H4 (cell line): ENCODE results near the gene PROKR1. TPM values are rescaled to one million over a fixed set of nuclear protein-coding genes. Genes with fewer than 3 reads are reported as not detected.
"Not testable (repeated sequence)": the region's sequence is repeated elsewhere in the genome, so short reads cannot be mapped to it uniquely, and the experiment has no call there.

Experiments
- DNase-seq: peaks from one replicate; pipeline ENCODE4 v3.0.0-alpha.2; 2015; ENCODE audit warnings: low spot score
- total RNA-seq: library from RNA; depleted of rRNA; stranded (reverse); fragments of >200 nt; shearing (Covaris generic); gene quantifications from 2 replicates; pipeline ENCODE4 v1.2.3, GENCODE V29; 2014

Gene PROKR1
- total RNA-seq, 1 experiment from 2014 or later, result not detected

DNA sequence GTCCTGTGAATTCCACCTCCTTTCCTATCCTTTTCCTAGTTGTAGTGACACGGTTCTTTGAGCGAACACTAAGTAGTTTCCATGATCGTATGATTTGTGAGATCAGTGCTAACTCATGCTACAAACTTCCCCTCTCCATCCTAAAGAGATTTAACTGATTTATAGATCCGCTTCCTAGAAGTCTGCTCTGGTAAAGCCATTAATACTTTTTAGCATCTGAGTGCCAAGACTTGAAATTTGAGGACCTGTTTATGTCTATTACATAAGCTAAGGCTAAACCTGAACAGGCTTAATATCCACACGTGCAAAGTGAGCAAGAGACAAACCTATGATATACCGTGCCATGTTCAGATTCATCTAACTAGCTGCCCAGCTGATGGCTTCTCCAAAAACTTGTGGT lies 14.9 kb downstream of the PROKR1 start:
- no peak for DNase-seq

DNA sequence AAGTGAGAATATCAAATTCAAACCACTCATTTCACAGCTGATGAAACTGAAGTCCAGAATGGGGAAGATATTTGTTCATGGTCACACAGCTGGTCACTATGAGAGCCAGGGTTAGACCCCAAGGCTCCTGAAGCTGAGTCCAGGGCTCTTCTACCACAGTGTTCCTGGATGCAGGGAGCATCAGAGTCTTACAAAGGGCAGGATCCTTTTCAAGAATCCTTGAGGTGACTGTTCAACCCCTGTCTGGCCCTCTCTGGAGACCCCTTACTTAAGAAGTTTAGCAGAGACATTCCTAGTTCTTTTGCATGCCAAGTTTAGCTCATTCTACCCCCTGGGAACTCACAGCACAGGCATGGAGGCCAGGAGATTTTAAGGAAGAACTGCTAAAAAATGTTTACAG lies 15.7 kb downstream of the PROKR1 start:
- no peak for DNase-seq

DNA sequence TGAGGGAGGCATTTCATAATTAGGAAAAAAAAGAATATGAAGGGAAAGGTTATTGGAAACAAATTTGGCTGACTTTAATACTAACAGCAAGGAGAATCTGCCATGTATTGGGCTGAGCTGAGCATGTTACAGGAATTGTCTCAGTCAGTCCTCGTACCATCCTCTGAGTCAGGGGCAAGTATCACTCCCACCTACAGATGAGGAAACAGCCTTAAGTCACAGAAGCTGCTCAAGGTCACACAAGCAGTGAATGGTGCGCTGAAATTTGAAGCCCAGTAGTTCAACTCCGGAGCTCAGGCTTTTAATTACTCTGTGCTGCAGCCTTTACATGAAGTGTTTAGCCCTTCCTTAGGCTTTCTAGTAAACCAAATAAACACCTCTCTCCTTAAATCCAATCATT lies 17.3 kb downstream of the PROKR1 start:
- DNase-seq, result no peak

DNA sequence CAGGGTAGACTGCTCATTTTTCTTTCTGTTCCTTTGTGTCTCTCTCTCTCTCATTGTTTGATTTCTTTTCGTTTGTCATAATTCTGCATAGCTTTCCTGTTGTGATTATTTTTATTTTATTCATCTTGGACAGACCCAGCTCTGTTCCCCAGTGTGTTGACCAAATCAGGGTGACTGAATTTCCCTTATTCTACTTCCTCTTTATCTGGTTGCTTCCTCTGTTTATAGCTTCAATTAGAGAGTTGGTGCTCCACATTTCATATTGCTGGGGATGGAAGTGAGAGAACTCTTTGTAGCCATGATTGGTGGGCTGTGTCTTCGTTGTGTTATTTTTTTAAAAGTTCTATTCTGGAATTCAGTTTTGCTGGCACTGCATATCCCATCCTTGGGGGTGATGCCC lies 19.1 kb downstream of the PROKR1 start:
- DNase-seq, result no peak

DNA sequence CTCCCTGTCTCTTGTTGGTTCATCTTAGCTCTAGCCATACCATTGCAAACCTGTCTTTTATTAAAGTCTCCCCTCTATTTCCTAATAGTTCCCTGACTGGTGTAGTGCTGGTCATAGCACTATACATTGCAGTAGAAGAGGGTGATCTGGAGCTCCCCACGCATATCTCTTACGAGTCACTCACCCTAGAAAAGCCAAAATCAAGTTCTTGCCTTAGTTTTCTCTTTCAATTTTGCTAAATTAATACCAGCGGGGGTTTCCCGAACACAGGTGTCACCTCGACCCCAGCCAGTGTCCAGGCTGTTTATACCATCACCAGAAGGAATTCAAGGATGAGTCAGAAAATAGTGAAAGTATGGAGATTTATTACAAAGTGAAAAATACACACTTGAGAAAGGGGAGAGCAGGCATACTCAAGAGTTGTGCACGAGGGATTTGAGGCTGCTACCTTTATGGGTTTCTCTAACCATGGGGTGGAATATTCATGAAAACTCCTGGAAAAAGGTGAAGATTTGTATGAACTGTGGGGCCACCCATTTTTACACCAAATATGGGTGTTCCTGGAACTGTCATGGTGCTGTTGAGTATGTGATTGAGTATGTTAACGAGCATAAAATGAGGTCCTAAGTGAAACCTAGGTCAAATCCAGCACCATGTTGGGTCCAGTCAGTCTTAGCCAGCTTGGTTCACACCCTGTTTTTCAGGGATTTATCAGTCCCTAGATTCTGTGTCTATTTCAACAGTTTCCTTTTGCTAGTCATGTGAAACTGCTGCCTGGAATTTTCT lies 20.2 kb downstream of the PROKR1 start:
- no peak for DNase-seq

DNA sequence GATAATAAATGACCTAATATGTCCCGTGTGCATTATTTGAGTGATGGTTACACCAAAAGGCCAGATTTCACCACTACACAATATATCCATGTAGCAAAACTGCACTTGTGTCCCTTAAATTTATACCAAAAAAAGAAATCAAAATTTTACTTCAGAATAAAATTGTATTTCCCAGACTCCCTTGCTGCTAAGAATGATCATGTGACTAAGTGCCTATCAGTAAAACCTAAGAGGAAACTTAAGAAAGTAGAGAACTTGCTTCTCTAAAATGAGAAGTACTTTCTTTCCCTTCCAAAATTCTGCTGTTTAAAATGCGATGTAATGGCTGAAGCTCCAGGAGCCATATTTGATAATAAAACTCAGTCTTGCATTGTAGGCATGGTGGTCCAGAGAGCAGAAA lies 24.0 kb downstream of the PROKR1 start:
- no peak for DNase-seq

DNA sequence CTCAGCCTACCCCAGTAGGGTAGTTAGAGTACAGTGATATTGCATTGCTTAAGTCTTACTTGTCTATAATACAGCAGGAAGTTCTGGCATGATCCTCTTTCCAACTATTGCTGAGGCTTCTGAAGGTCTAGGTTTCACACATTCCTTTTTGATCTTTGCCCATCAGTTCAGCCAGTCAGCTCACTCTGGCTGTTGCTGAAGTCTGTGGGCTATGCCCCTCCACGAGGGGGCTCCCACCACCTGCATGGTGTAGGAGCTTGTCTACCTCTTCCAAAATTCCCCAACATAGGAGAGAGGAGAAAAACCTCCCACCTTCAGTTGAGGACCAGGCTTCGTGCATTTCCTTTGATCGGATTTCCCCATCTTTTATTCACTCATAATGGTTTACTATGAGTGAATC lies 26.3 kb downstream of the PROKR1 start:
- DNase-seq, result no peak

DNA sequence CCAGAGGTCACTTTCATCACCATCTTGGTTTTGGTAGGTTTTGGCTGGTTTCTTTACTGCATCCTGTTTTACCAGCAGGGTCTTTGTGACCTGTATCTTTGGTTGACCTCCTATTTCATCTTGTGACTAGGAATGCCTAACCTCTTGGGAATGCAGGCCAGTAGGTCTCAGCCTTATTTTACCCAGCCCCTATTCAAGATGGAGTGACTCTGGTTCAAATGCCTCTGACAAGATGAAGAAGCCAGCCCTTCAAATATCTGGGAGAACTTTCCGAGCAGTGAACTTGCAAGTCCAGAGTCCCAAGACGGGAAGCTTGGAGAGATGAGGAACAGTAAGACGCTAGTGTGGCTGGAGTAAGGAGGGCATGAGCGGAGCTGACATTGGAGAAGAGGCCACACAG lies 28.6 kb downstream of the PROKR1 start:
- no peak for DNase-seq

DNA sequence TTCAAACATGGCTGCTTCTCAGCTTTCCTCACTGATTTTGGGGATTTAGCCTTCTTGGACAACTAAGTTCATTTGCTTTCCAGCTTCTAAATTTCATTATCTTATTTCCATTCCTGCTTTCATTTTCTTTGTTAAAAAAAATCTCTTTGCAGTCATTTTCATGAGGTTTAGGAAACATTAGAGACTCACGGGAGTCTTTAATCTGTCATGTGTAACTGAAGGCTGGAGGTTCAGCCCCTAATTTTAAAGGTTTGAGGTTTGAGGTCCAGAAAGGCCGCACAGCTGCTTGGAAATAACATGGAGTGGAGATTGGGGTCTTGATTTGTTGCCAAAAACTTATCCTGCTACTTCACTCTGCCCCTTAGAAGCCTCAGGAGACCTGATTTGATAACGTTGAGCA lies 30.3 kb downstream of the PROKR1 start:
- DNase-seq, result no peak

DNA sequence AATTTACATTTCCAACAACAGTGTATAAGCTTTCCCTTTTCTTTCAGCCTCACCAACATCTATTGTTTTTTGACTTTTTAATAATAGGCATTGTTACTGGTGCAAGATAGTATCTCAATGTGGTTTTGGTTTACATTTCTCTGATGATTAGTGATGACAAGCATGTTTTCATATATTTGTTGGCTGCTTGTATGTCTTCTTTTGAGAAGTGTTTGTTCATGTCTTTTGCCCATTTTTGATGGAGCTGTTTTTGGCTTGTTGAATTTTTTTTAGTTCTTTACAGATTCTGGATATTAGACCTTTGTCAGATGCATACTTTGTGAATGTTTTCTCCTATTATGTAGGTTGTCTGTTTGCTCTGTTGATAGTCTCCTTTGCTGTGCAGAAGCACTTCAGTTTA lies 32.1 kb downstream of the PROKR1 start:
- DNase-seq, result no peak

DNA sequence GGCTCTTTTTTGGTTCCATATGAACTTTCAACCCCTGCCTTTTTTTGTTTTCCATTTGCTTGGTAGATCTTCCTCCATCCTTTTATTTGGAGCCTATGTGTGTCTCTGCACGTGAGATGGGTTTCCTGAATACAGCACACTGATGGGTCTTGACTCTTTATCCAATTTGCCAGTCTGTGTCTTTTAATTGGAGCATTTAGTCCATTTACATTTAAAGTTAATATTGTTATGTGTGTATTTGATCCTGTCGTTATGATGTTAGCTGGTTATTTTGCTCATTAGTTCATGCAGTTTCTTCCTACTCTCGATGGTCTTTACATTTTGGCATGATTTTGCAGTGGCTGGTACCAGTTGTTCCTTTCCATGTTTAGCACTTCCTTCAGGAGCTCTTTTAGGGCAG lies 34.5 kb downstream of the PROKR1 start:
- DNase-seq, result not testable (repeated sequence)

DNA sequence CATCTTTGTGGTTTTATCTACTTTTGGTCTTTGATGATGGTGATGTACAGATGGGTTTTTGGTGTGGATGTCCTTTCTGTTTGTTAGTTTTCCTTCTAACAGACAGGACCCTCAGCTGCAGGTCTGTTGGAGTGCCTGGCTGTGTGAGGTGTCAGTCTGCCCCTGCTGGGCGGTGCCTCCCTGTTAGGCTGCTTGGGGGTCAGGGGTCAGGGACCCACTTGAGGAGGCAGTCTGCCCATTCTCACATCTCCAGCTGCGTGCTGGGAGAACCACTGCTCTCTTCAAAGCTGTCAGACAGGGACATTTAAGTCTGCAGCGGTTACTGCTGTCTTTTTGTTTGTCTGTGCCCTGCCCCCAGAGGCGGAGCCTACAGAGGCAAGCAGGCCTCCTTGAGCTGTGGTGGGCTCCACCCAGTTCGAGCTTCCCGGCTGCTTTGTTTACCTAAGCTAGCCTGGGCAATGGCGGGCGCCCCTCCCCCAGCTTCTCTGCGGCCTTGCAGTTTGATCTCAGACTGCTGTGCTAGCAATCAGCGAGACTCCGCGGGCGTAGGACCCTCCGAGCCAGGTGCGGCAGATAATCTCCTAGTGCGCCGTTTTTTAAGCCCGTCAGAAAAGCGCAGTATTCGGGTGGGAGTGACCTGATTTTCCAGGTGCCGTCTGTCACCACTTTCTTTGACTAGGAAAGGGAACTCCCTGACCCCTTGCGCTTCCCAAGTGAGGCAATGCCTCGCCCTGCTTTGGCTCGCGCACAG lies 36.0 kb downstream of the PROKR1 start:
- not testable (repeated sequence) for DNase-seq

DNA sequence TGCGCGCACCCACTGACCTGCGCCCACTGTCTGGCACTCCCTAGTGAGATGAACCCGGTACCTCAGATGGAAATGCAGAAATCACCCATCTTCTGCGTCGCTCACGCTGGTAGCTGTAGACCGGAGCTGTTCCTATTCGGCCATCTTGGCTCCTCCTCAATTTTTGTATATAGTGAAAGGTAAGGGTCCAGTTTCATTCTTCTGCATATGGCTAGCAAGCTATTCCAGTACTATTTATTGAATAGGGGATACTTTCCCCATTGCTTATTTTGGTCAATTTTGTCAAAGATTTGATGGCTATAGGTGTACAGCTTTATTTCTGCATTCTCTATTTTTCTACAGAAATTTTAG lies 36.5 kb downstream of the PROKR1 start:
- not testable (repeated sequence) for DNase-seq

DNA sequence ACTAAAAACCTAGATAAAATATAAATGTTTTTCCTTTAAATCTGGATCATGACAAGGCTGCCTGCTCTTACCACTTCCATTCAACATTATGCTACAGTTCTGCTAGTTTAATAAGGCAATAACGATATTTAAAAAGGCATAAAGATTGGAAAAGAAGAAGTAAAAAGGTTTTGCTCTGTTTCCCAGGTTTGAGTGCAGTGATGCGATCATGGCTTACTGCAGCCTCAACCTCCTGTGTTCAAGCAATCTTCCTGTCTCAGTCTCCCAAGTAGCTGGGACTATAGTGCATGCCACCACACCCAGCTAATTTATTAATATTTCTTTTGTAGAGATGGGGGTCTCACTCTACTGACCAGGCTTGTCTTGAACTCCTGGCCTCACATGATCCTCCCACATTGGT lies 40.8 kb downstream of the PROKR1 start:
- no peak for DNase-seq

DNA sequence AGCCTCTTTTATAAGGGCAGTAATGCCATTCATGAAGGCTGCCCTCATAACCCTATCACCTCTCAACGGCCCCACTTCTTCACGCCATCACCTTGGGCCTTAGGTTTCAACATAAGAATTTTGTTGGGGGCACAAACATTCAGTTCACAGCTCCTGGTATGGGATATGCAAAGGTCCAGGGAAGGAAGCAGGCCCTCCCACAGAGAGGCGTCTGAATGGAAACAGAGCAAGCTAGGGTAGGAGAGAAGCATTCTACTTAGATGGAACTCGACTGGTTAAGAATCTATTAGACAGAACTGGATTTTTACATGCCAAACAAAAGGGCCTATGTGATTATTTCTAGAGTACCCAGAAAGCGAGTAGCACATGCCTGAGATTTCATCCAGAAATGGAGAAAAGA lies 42.8 kb downstream of the PROKR1 start:
- DNase-seq, result no peak

DNA sequence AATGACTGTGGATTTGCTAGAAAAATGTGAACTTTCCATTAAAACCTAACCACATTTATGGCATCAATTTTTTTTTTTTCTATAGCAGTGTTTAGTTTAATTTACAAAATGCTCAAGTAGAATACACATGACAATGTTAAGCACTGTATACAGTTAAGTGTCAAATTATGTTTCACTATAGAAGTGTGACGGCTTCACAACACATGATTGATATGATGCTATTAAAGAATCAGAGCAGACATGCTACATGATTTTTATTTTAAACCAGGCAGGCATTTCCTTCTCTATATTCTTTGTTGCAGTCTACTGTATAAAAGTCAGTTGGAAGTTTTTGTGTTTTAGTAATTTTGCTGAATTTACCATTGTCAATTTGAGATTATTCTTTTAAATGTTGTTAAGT lies 43.6 kb downstream of the PROKR1 start:
- DNase-seq, result no peak

DNA sequence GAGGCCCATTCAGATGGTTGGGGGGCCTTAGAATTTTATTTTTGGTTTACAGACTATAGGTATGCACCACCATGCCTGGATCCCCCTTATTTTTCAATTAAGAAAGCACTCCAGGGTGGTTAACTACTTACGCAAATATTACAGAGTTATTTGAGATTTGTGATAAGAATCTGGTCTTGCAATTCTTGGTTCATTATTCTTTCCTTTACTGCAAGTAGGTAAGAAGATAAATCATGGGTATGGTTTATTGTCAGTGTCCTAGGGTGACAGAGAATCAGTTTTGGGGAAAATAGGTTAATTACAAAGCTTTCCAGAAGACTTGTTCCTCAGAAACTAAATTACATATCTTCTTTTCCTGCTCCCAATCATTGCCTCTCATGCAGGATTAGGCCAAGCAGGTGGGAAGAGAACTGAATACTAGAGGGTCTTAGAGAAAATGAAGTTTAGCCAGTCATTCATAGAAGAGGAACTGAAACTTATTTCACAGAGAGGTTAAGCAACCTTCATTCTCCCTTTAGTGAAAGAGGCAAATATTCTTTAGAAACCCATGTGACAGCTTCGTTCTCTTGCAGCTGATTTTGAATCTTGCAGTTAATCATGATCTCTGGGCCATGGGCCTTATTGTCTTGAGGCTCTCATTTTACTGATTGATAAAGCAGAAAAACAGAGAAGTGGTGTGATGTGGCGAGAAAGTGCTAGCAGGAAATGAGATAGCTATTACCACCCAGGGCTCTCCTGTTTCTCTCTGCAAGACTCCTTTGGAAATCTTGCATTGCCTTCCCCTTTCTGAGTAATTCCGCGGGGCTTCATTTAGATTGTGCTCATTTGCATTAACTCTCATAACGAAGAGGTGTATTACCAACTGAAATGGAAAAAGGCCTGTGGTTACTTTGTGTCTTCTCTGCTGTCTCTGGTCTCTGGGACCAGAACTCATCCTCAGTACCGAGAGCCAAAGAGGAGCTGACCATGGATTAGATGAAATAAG lies 46.5 kb downstream of the PROKR1 start:
- DNase-seq, result no peak

DNA sequence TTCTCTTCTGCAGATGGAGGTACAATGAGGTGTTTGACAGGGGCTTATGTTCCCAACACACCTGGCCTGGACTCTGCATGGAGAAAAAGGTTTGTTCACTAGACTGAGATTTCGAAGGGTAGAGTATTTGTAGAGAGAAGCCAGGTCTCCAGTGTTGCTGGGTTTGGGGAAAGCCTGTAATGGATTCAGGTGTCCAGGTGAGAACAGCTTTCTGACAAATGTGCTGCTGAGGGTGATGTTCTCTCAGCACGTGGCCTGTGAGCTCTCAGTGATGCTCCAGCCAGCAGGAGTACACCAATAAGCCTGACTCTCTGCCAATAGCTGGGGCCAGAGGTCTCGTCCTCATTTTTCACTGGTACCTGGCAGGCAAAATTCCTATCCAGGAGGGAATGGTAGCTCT lies 47.5 kb downstream of the PROKR1 start:
- DNase-seq, result no peak

DNA sequence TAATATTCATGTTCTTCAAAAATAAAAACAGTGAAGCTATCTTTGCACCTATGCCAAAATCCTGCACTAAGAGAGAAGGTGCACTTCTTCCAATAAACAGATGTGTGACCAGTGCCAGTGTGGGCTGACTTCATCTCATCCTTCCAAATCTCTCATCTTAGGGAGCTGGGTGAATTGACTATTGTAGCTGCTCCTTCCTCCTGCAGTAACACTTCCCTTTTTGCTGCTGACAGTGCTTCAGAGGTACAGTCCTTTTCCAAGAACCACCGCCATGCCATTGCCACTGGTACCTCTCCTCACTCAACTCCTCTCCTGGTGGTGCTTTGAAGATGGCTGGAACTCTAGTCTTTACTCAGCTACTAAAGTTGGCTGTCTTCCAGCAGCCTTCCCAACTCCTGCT lies 49.1 kb downstream of the PROKR1 start:
- no peak for DNase-seq

DNA sequence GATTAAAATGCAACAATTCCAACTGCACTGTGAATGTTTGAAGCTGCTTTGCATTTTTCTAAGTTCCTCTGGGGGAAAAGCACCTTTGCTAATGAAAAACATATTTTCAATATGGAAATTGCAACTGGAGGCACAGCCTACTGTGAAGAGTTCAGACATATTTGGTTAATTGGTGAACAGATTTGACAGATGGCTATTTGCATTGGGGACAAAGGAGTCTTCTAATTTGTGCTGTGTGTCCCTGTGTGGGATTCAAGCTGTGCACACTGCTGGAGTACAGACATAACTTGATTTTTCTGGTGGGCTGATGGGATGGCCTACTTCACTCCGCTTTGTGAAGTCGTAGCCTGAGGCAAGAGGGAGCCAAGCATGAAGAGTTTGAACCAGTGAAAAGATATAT lies 50.6 kb downstream of the PROKR1 start:
- no peak for DNase-seq

DNA sequence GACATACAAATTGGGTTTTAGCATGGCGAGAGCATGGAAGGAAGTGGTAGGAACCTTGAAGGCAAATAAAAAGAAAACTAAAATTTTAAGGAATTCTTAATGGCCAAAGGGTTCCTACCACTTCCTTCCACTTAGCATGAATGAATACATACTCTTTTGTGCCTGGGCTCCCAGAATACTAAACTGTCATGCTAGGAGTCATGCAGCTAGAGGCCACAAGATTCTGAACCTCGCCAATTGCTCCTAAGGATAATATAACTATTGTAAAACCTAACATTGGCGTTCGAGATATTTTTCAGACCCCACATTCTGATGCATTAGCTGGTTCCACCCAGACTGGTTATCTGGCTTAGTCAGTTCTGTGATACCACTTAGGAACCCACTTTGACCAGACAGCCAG lies 52.6 kb downstream of the PROKR1 start:
- DNase-seq, result no peak

DNA sequence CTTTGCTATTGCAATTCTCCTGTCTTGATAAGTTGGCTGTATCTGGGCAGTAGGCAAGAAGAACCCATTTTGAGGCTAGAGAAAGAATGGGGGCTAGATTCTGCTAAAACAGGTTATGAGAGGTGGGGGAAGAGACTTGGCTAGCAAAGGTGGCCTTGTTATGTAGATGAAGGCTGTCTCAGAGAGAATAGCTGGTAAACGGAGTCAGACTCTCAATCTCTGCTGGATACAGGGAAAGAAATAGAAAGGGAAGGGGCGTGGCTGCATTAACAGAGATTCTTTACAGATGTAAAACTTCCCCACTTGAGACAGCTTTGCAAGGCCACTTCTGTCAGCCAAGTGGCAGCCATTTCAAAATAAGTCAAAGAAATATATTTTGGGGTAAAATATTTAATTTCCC lies 53.2 kb downstream of the PROKR1 start:
- DNase-seq, result no peak
